K562 (cell line): Measurements from ENCODE around the gene WASHC3. TPM values are rescaled to one million over a fixed set of nuclear protein-coding genes. Genes with fewer than 3 reads are reported as not detected.

Experiments
- ATAC-seq: fragments of 200-7000 bp; cut with Tn5 transposase; 3 replicates; pipeline ENCODE4 v1.9.1; 2020; ENCODE audit warnings: moderate library complexity
- BruUV-seq: library from RNA; stranded (reverse); fragments of 400-500 nt; replicated peaks from 2 replicates; lab custom pipeline; 2021; lab: Mats Ljungman, UMichigan
- CTCF ChIA-PET: fragments of 300-600 bp; formaldehyde crosslinking; extraction: SDS; loops from one replicate; lab custom pipeline; 2021; ENCODE audit warnings: low intra/inter-chr PET ratio; lab: Yijun Ruan, JAX
- POLR2A ChIA-PET: fragments of 300-600, 350-650 bp; sonication (Branson Sonifier 250); formaldehyde crosslinking; extraction: SDS; loops from one replicate; lab custom pipeline; 2021; ENCODE audit warnings: antibody characterized with exemption, inconsistent platforms; lab: Yijun Ruan, JAX
- DNase-seq, 4 experiments: peaks; one replicate each; pipeline versions ENCODE4 v3.0.0 to v3.0.0-alpha.2; 2011 to 2018; ENCODE audit warnings: low spot score in 3 of 4, mixed read lengths in 3 of 4; ENCODE audit errors: extremely low read depth in 1 of 4
- FAIRE-seq: peaks from 2 replicates; lab custom pipeline; 2011; peaks lifted over from hg19 to GRCh38; lab: Jason Lieb, UNC
- H2AFZ ChIP-seq: 2 replicates; pipeline ENCODE4 v1.6.0; 2011; ENCODE audit warnings: low read depth, low read length, control low read depth, inconsistent platforms
- H3K27ac ChIP-seq: fragments of 200-600 bp; 3 replicates; pipeline ENCODE4 v1.8.0; 2011; ENCODE audit warnings: low read depth, mild to moderate bottlenecking, control low read depth, inconsistent platforms, low read length, moderate library complexity, mixed read lengths; ENCODE audit errors: extremely low read depth
- H3K27me3 ChIP-seq, 2 experiments: fragments of 300-600 bp in 1 of 2; 2 replicates in 1 of 2; 3 replicates in 1 of 2; pipeline versions ENCODE4 v1.6.0 to v1.8.0; 2011; ENCODE audit warnings: inconsistent platforms in 2 of 2, low read length in 2 of 2, mild to moderate bottlenecking in 1 of 2, mixed read lengths in 1 of 2, moderate library complexity in 1 of 2; ENCODE audit not compliant: control insufficient read depth in 2 of 2, insufficient read depth in 2 of 2
- H3K36me3 ChIP-seq: fragments of 300-600 bp; 3 replicates; pipeline ENCODE4 v1.8.0; 2011; ENCODE audit warnings: mild to moderate bottlenecking, low read length, inconsistent platforms; ENCODE audit not compliant: control insufficient read depth, insufficient read depth
- H3K4me1 ChIP-seq, 2 experiments: fragments of 200-600 bp in 1 of 2; replicated peaks in 1 of 2; 2 replicates in 1 of 2; 3 replicates in 1 of 2; pipeline versions ENCODE4 v1.5.1 to v1.8.0; 2011; ENCODE audit warnings: inconsistent platforms in 2 of 2, low read length in 2 of 2, mild to moderate bottlenecking in 1 of 2, mixed read lengths in 1 of 2, moderate library complexity in 1 of 2; ENCODE audit not compliant: control insufficient read depth in 2 of 2, insufficient read depth in 2 of 2
- H3K4me2 ChIP-seq: 2 replicates; pipeline ENCODE4 v1.6.1; 2011; ENCODE audit warnings: low read length, control low read depth, inconsistent platforms, mixed read lengths; ENCODE audit not compliant: insufficient read depth
- H3K4me3 ChIP-seq: fragments of 200-600 bp; sonication (generic), shearing (Covaris generic); 2 replicates; pipeline ENCODE4 v1.5.1; 2016; ENCODE audit warnings: control low read depth, inconsistent platforms
- H3K79me2 ChIP-seq: fragments of 200-600 bp; 3 replicates; pipeline ENCODE4 v1.8.0; 2011; ENCODE audit warnings: low read length, inconsistent platforms; ENCODE audit not compliant: control insufficient read depth, insufficient read depth
- H3K9ac ChIP-seq, 2 experiments: 2 replicates each; pipeline versions ENCODE4 v1.6.0 to v1.6.1; 2011; ENCODE audit warnings: low read depth in 2 of 2, low read length in 2 of 2, control low read depth in 1 of 2, inconsistent platforms in 1 of 2, mild to moderate bottlenecking in 1 of 2, mixed read lengths in 1 of 2; ENCODE audit not compliant: insufficient read depth in 1 of 2
- H3K9me1 ChIP-seq: one replicate; pipeline ENCODE4 v1.6.0; 2011; ENCODE audit warnings: inconsistent platforms, mild to moderate bottlenecking, low read length, moderate library complexity; ENCODE audit not compliant: control insufficient read depth, insufficient read depth
- H3K9me3 ChIP-seq: replicated peaks from 2 replicates; pipeline ENCODE4 v1.5.1; 2011; ENCODE audit warnings: low read depth, low read length, inconsistent platforms; ENCODE audit not compliant: control insufficient read depth, insufficient read depth
- H4K20me1 ChIP-seq: replicated peaks from 2 replicates; pipeline ENCODE4 v1.6.1; 2011; ENCODE audit warnings: low read length, inconsistent platforms, mixed read lengths; ENCODE audit not compliant: control insufficient read depth, insufficient read depth
- C11orf30 ChIP-seq: fragments of 450-650 bp; IDR thresholded peaks from 2 replicates; pipeline ENCODE4 v1.6.1; 2016; ENCODE audit warnings: low read depth, mild to moderate bottlenecking
- DPF2 ChIP-seq: fragments of 450-650 bp; IDR thresholded peaks from 2 replicates; pipeline ENCODE4 v1.6.1; 2016
- IRF2 ChIP-seq: sonication (generic); formaldehyde crosslinking; IDR thresholded peaks from 2 replicates; pipeline ENCODE4 v1.8.1; 2022; ENCODE audit warnings: mild to moderate bottlenecking, missing genetic modification reagents
- KLF13 ChIP-seq: fragments of 450-650 bp; IDR thresholded peaks from 2 replicates; pipeline ENCODE4 v1.6.1; 2016; ENCODE audit warnings: missing genetic modification characterization, low read depth, mild to moderate bottlenecking, missing compliant biosample characterization, moderate library complexity, borderline replicate concordance
- MAFF ChIP-seq: IDR thresholded peaks from 2 replicates; pipeline ENCODE4 v1.6.1; 2012; ENCODE audit warnings: low read length, improper control_type of control experiment
- U2AF2 ChIP-seq: fragments of 200-400 bp; formaldehyde crosslinking; optimal IDR thresholded peaks from 2 replicates; pipeline ENCODE3; 2017; ENCODE audit warnings: low read depth, mild to moderate bottlenecking, low read length
- ZNF316 ChIP-seq: fragments of 450-650 bp; IDR thresholded peaks from 2 replicates; pipeline ENCODE4 v1.6.1; 2016
- ZNF830 ChIP-seq: fragments of 250-450 bp; sonication (Bioruptor Pico); IDR thresholded peaks from 2 replicates; pipeline ENCODE4 v1.5.0; 2021; ENCODE audit warnings: mild to moderate bottlenecking
- WGBS: fragments of 100-300 bp; shearing (Covaris generic); methylation state at CpG from one replicate; pipeline ENCODE4 v1.1.6; 2016; ENCODE audit warnings: low coverage, mixed read lengths; ENCODE audit not compliant: insufficient coverage; ENCODE audit errors: missing lambda C conversion rate; 5-methylcytosine and 5-hydroxymethylcytosine counted together
- in situ Hi-C: fragments of 300-500 bp; cut with MboI; formaldehyde crosslinking; loops from 4 replicates; pipeline ENCODE4 v1.15.0; 2018; ENCODE audit warnings: inconsistent platforms, mixed read lengths
- intact Hi-C: fragments of 100-400 bp; cut with micrococcal nuclease; formaldehyde crosslinking; loops from 2 replicates; pipeline ENCODE4 v1.14.2; 2022
- polyA plus RNA-seq, 8 experiments: library from polyadenylated mRNA; depleted of rRNA in 4 of 8; stranded (reverse) in 5 of 8; unstranded in 3 of 8; fragments of >200 nt; fragmentation: Nextera tagmentation in 2 of 8; fragmentation: Illumina TruSeq in 1 of 8; extraction: Ambion mirVana in 2 of 8; extraction: Trizol in 1 of 8; gene quantifications; 2 replicates each; pipeline versions ENCODE4 v1.2.1 to v1.2.3, GENCODE V29; 2011 to 2014; ENCODE audit warnings: inconsistent platforms in 1 of 8, missing spikeins in 1 of 8
- total RNA-seq, 7 experiments: library from RNA; depleted of rRNA in 6 of 7; stranded (reverse); fragments of >200 nt in 6 of 7; fragmentation: Illumina TruSeq in 2 of 7; extraction: Trizol in 2 of 7; gene quantifications; 2 replicates each; pipeline versions ENCODE4 v1.2.1 to v1.2.3, GENCODE V29; 2011 to 2021; ENCODE audit warnings: low replicate concordance in 1 of 7
- TF ChIP-seq, protein P1 (sequence below): sonication (generic); formaldehyde crosslinking; IDR thresholded peaks from 2 replicates; pipeline ENCODE4 v1.9.0; 2022; ENCODE audit warnings: mild to moderate bottlenecking, missing genetic modification reagents
- TF ChIP-seq, protein P2 (sequence below): sonication (generic); formaldehyde crosslinking; IDR thresholded peaks from 2 replicates; pipeline ENCODE4 v1.8.0; 2022; ENCODE audit warnings: mild to moderate bottlenecking, missing genetic modification reagents

Gene WASHC3
- total and polyA plus RNA-seq, 9 of the 15 experiments (the other 6 are each of a cell fraction or from before 2014, with no cell fraction given), result 14.3 to 74.9 (median 35.1) TPM

DNA sequence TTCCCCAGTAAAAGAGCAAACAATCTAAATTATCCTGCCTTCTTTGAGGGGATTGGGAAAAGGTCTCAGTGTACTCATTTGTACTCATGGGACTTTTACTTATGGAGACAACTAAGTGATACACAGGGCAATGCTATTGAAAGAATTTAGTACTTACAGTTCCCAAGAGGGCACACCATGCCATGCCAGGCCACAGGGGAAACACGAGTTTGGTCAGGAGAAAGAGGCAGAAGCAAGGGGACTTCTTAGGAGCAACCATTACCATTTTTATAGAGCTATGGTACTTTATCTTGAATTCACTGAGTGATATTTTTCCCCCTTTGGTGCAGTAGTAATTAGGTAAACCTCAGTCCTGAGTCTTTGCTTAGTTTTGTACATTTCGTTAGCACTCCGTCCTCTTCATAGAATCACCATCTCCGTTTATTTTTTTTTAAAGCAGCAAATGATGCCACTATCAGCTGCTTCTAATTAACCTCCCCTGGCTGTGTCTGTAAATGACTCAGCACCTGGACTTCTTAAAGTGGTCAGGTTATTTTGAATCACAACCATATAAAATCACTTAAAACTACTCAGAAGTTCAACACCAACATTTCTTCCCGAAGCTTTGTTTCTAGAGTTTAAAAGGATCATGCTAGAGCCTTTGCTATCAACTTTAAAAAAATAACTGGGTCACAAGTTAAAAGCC is 5.9 kb upstream of the WASHC3 start:
- Histone ChIP-seq H3K27ac (no peak overlapping the region), H3K9ac (no peak overlapping the region), H2AFZ (no peak overlapping the region), H3K4me2 (no peak overlapping the region), H3K4me3 (no peak overlapping the region), H3K9me1 (no peaks in the 10 kb centered on the region), H3K9me3 (no peaks in the 10 kb centered on the region), H3K79me2 (no peaks in the 10 kb centered on the region), H3K4me1 (peaks cover 0 to 4% of the 10 kb centered on the region in 2 experiments; a peak in 1 of 5 replicates), H3K27me3 (no peaks in the 10 kb centered on the region), H3K36me3 (no peaks in the 10 kb centered on the region), H4K20me1 (no peaks in the 10 kb centered on the region)
- no peak for DNase-seq
- intact Hi-C loops (no loop called here), in situ Hi-C loops (no loop called here)
- no TSS peak for BruUV-seq
- 22% methylated on average over 5 of the region's 5 CpGs for WGBS
- ChIA-PET CTCF (no interaction called here), POLR2A (interaction anchor here (0.8 to 0.9 kb wide), 2 partner anchors 265 to 460 kb away, joined by 3 read pairs; no protein-coding TSS in a partner anchor)
- ATAC-seq, result no peak
- FAIRE-seq, result no peak
- TF ChIP-seq, protein P1, sequence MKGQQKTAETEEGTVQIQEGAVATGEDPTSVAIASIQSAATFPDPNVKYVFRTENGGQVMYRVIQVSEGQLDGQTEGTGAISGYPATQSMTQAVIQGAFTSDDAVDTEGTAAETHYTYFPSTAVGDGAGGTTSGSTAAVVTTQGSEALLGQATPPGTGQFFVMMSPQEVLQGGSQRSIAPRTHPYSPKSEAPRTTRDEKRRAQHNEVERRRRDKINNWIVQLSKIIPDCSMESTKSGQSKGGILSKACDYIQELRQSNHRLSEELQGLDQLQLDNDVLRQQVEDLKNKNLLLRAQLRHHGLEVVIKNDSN (CRISPR knock-in tag), result no peak
- TF ChIP-seq IRF2 (CRISPR knock-in tag), result no peak
- no peak for TF ChIP-seq KLF13 (tag)
- TF ChIP-seq ZNF830, result no peak
- TF ChIP-seq ZNF316, result peak; percentile 48; the same call in 1 of the 2 replicates
- 0 out of 2 replicates have a peak, but pooled peaks have one; percentile 23 for TF ChIP-seq DPF2
- TF ChIP-seq U2AF2, result no peak
- TF ChIP-seq, protein P2, sequence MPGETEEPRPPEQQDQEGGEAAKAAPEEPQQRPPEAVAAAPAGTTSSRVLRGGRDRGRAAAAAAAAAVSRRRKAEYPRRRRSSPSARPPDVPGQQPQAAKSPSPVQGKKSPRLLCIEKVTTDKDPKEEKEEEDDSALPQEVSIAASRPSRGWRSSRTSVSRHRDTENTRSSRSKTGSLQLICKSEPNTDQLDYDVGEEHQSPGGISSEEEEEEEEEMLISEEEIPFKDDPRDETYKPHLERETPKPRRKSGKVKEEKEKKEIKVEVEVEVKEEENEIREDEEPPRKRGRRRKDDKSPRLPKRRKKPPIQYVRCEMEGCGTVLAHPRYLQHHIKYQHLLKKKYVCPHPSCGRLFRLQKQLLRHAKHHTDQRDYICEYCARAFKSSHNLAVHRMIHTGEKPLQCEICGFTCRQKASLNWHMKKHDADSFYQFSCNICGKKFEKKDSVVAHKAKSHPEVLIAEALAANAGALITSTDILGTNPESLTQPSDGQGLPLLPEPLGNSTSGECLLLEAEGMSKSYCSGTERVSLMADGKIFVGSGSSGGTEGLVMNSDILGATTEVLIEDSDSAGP (CRISPR knock-in tag), result no peak
- TF ChIP-seq MAFF, result peak; percentile 45; the same call in 1 of the 2 replicates
- TF ChIP-seq C11orf30, result peak; percentile 51
